Nephron progenitor cell (in vitro differentiated cells): ENCODE measurements around the gene PAXIP1.
"Not testable (repeated sequence)": the region's sequence is repeated elsewhere in the genome, so short reads cannot be mapped to it uniquely, and the experiment has no call there.

Source experiments
- DNase-seq: peaks from one replicate; pipeline ENCODE4 v3.0.0; 2021
- H3K27ac Mint-ChIP-seq: 2 replicates; pipeline ENCODE4 v1.8.0; 2021; ENCODE audit warnings: mild to moderate bottlenecking, moderate library complexity, mixed read lengths
- H3K27me3 Mint-ChIP-seq: 2 replicates; pipeline ENCODE4 v1.8.0; 2021; ENCODE audit warnings: mild to moderate bottlenecking, low read depth, mixed read lengths; ENCODE audit not compliant: poor library complexity
- H3K36me3 Mint-ChIP-seq: 2 replicates; pipeline ENCODE4 v1.8.0; 2021; ENCODE audit warnings: low read depth, mixed read lengths
- H3K4me1 Mint-ChIP-seq: 2 replicates; pipeline ENCODE4 v1.8.0; 2021; ENCODE audit warnings: mixed read lengths
- H3K4me3 Mint-ChIP-seq: 2 replicates; pipeline ENCODE4 v1.8.0; 2021; ENCODE audit warnings: mild to moderate bottlenecking, moderate library complexity, mixed read lengths
- H3K9me3 Mint-ChIP-seq: 2 replicates; pipeline ENCODE4 v1.8.0; 2021; ENCODE audit warnings: mild to moderate bottlenecking, moderate library complexity, mixed read lengths
- CTCF ChIP-seq: fragments of 200-600 bp; sonication (generic); IDR thresholded peaks from 2 replicates; pipeline ENCODE4 v1.5.0; 2021; ENCODE audit warnings: antibody characterized with exemption

The PAXIP1 gene

DNA sequence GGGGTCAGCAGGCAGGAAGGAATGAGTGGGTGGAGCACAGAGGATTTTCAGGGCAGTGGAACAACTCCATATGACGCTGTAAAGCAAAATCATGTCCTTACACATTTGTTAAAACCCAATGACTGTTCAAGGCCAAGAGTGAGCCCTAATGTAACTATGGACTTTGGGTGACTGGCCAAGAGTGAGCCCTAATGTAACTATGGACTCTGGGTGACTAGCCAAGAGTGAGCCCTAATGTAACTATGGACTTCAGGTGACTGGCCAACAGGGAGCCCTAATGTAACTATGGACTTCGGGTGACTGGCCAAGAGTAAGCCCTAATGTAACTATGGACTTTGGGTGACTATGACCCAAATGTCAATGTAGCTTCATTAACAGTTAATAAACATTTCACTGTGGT, 52.0 kb downstream of the PAXIP1 start:
- Mint-ChIP-seq H3K4me3 (no peak overlapping the region), H3K36me3 (peaks cover 90% of the 10 kb centered on the region), H3K4me1 (no peaks in the 10 kb centered on the region), H3K27ac (no peak overlapping the region), H3K9me3 (no peaks in the 10 kb centered on the region), H3K27me3 (peaks cover 2% of the 10 kb centered on the region)
- no peak for DNase-seq
- TF ChIP-seq CTCF, result no peak

GRCh38 chr7:154947604-154948003, 55.3 kb downstream of the PAXIP1 start:
- Mint-ChIP-seq H3K27ac (no peak overlapping the region), H3K4me1 (no peaks in the 10 kb centered on the region), H3K9me3 (no peaks in the 10 kb centered on the region), H3K36me3 (peaks cover 90% of the 10 kb centered on the region), H3K27me3 (peaks cover 2% of the 10 kb centered on the region), H3K4me3 (no peak overlapping the region)
- DNase-seq, result no peak
- no peak for TF ChIP-seq CTCF

- H3K27me3 Mint-ChIP-seq, result peaks cover 2% of the 10 kb centered on the region
- no peak for TF ChIP-seq CTCF
- H3K27ac Mint-ChIP-seq, result no peak overlapping the region
- no peaks in the 10 kb centered on the region for H3K4me1 Mint-ChIP-seq
- DNase-seq, result no peak
- peaks cover 87% of the 10 kb centered on the region for H3K36me3 Mint-ChIP-seq
- H3K9me3 Mint-ChIP-seq, result no peaks in the 10 kb centered on the region
- no peak overlapping the region for H3K4me3 Mint-ChIP-seq
Measured at GRCh38 chr7:154946166-154946565, 56.8 kb downstream of the PAXIP1 start.

GRCh38 chr7:154943906-154944305, 59.0 kb downstream of the PAXIP1 start:
- Mint-ChIP-seq H3K4me3 (no peak overlapping the region), H3K27me3 (no peaks in the 10 kb centered on the region), H3K9me3 (peaks cover 16% of the 10 kb centered on the region), H3K36me3 (peaks cover 81% of the 10 kb centered on the region), H3K27ac (peak overlapping the region; percentile 68), H3K4me1 (no peaks in the 10 kb centered on the region)
- no peak for TF ChIP-seq CTCF
- no peak for DNase-seq

DNA sequence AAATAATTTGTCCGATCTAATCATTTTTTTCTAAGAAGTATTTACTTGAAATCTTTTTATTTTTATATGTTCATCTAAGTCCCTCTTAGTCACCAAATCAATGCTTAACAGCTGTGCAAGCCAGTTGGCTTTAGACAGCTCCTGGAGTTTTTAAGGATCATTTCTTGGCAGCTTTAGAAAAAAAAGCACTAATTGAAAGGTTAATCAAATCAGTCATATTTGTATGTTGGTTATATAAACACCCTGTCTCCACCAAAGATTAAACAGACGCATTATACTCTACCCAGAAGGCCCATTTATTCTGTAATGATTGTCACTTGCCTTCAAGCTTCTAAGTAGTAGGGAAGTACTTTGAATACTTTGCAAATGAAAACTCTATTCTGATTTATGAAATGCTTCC, 60.2 kb downstream of the PAXIP1 start:
- H3K4me1 Mint-ChIP-seq, result no peaks in the 10 kb centered on the region
- TF ChIP-seq CTCF, result no peak
- no peak overlapping the region for H3K27ac Mint-ChIP-seq
- H3K9me3 Mint-ChIP-seq, result peaks cover 20% of the 10 kb centered on the region
- no peak overlapping the region for H3K4me3 Mint-ChIP-seq
- no peaks in the 10 kb centered on the region for H3K27me3 Mint-ChIP-seq
- no peak for DNase-seq
- H3K36me3 Mint-ChIP-seq, result peaks cover 69% of the 10 kb centered on the region

DNA sequence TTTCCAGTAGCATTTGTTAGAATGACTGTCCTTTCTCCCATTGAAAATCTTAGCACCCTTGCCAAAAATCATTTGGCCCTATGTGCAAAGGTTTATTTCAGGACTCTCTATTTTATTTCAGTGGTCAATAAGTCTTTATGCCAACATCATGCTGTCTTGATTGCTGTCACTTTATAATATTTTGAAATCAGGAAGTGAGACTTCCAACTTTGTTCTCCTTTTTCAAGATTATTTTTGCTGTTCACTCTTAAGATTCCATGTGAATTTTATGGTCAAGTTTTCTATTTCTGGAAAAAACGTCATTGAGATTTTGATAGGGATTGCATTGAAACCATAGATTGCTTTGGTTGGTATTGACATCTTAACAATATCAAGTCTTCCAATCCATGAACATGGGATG, 65.1 kb downstream of the PAXIP1 start:
- peaks cover 56% of the 10 kb centered on the region for H3K9me3 Mint-ChIP-seq
- H3K27me3 Mint-ChIP-seq, result peaks cover 4% of the 10 kb centered on the region
- H3K4me3 Mint-ChIP-seq, result no peak overlapping the region
- no peaks in the 10 kb centered on the region for H3K4me1 Mint-ChIP-seq
- peaks cover 33% of the 10 kb centered on the region for H3K36me3 Mint-ChIP-seq
- no peak overlapping the region for H3K27ac Mint-ChIP-seq
- no peak for TF ChIP-seq CTCF
- DNase-seq, result no peak

GRCh38 chr7:154934353-154934952, 68.5 kb downstream of the PAXIP1 start:
- not testable (repeated sequence) for H3K4me3 Mint-ChIP-seq, H3K4me1 Mint-ChIP-seq, H3K36me3 Mint-ChIP-seq, H3K27ac Mint-ChIP-seq, H3K27me3 Mint-ChIP-seq, DNase-seq
- H3K9me3 Mint-ChIP-seq, result peaks cover 51% of the 10 kb centered on the region
